DOHH2 (cell line): ENCODE results near the gene PRKCE.

Experiments used
- EZH2phosphoT487 ChIP-seq: fragments of 200-600 bp; sonication (generic); IDR thresholded peaks from 2 replicates; pipeline ENCODE4 v1.6.1; 2017; ENCODE audit warnings: borderline replicate concordance, mild to moderate bottlenecking, antibody characterized with exemption, low read length, moderate library complexity, mixed read lengths
- TF ChIP-seq, protein P1 (sequence below): fragments of 200-600 bp; sonication (generic); IDR thresholded peaks from one replicate; pipeline ENCODE4 v1.5.1; 2014; ENCODE audit warnings: antibody characterized with exemption, mild to moderate bottlenecking, low read depth, low read length; ENCODE audit not compliant: poor library complexity, severe bottlenecking

DNA sequence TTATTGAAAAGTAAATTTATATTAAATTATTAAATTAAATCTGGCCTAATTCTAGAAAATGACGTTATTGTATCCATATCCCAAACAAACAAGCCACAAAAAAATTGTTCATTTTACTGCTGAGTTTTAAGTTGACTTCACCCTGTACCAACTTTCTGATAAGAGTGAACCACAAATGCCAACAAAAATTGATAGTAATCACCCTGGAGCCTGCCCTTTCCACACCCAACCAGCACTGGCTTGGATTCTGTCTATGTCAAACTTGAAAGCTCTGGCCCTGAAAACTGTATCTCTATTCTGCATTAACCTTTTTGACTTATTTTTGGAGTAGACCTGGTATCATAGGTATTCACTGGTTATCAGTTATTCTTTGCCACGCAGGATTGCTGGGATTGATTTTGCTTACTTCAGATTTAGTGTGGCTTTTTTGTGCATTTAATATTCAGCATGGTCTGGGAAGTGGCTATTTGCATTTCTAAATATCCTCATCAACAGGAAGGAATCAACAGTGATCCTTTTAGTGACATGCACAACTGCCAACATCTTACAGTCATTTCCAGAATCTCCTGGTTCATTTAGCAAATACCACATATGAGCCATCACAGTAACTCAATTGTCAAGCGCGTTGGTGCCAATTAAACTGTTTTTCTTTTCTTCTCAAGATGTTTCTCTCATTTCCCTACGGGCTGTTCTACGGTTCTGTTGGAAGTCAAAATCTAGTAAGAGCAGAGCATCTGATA is 29.0 kb upstream of the PRKCE start:
- TF ChIP-seq, protein P1, sequence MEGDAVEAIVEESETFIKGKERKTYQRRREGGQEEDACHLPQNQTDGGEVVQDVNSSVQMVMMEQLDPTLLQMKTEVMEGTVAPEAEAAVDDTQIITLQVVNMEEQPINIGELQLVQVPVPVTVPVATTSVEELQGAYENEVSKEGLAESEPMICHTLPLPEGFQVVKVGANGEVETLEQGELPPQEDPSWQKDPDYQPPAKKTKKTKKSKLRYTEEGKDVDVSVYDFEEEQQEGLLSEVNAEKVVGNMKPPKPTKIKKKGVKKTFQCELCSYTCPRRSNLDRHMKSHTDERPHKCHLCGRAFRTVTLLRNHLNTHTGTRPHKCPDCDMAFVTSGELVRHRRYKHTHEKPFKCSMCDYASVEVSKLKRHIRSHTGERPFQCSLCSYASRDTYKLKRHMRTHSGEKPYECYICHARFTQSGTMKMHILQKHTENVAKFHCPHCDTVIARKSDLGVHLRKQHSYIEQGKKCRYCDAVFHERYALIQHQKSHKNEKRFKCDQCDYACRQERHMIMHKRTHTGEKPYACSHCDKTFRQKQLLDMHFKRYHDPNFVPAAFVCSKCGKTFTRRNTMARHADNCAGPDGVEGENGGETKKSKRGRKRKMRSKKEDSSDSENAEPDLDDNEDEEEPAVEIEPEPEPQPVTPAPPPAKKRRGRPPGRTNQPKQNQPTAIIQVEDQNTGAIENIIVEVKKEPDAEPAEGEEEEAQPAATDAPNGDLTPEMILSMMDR = no peak
- no peak for TF ChIP-seq EZH2phosphoT487
